ENCODE results near the gene FAM111A.

Gene FAM111A

GRCh38 chr11:59173964-59174663 lies 31.5 kb downstream of the FAM111A start:
- H3K4me1 ChIP-seq (ENCODE audit: low read length), result no peaks in the 10 kb centered on the region
- no peaks in the 10 kb centered on the region for H4K20me1 ChIP-seq (ENCODE audit: insufficient read depth, low read length)
- no peak overlapping the region for H3K27ac ChIP-seq (ENCODE audit: low read length)
- H3K9me2 ChIP-seq (replicated peaks; ENCODE audit: insufficient read depth, low read length), result no peaks in the 10 kb centered on the region
- H3K4me2 ChIP-seq (ENCODE audit: low read depth, low read length), result no peak overlapping the region
- H3K36me3 ChIP-seq (replicated peaks; ENCODE audit: insufficient read depth, low read length), result no peaks in the 10 kb centered on the region
- no peak overlapping the region for H3K4me3 ChIP-seq (ENCODE audit: low read length)
- H3K9ac ChIP-seq (ENCODE audit: low read length), result no peak overlapping the region
- peaks cover 9% of the 10 kb centered on the region for H3K27me3 ChIP-seq (replicated peaks; ENCODE audit: insufficient read depth, low read length)
- H2AFZ ChIP-seq (ENCODE audit: low read length), result no peak overlapping the region
- no peaks in the 10 kb centered on the region for H3K9me3 ChIP-seq (replicated peaks; ENCODE audit: insufficient read depth, low read length)
- no peaks in the 10 kb centered on the region for H3F3A ChIP-seq (ENCODE audit: insufficient read depth, low read length)
- TF ChIP-seq EZH2phosphoT487 (IDR thresholded peaks at IDR 0.05; ENCODE audit: low read length) (no peak), EZH2 (optimal IDR thresholded peaks at IDR 0.05; ENCODE audit: low read depth, low read length) (no peak), CTCF (IDR thresholded peaks at IDR 0.05; ENCODE audit: low read length) (no peak)
- H3K79me2 ChIP-seq (ENCODE audit: low read length), result no peaks in the 10 kb centered on the region
- no peak for DNase-seq

- Histone ChIP-seq H3K27me3 (replicated peaks; ENCODE audit: insufficient read depth, low read length) (peaks cover 9% of the 10 kb centered on the region), H2AFZ (ENCODE audit: low read length) (no peak overlapping the region), H3K9me2 (replicated peaks; ENCODE audit: insufficient read depth, low read length) (no peaks in the 10 kb centered on the region), H3K9ac (ENCODE audit: low read length) (no peak overlapping the region), H3K27ac (ENCODE audit: low read length) (no peak overlapping the region), H3K4me3 (ENCODE audit: low read length) (no peak overlapping the region), H3K79me2 (ENCODE audit: low read length) (no peaks in the 10 kb centered on the region), H3K36me3 (replicated peaks; ENCODE audit: insufficient read depth, low read length) (no peaks in the 10 kb centered on the region), H3K4me1 (ENCODE audit: low read length) (no peaks in the 10 kb centered on the region), H4K20me1 (ENCODE audit: insufficient read depth, low read length) (no peaks in the 10 kb centered on the region), H3F3A (ENCODE audit: insufficient read depth, low read length) (no peaks in the 10 kb centered on the region), H3K4me2 (ENCODE audit: low read depth, low read length) (no peak overlapping the region), H3K9me3 (replicated peaks; ENCODE audit: insufficient read depth, low read length) (no peaks in the 10 kb centered on the region)
- DNase-seq, result no peak
- TF ChIP-seq EZH2phosphoT487 (IDR thresholded peaks at IDR 0.05; ENCODE audit: low read length), result no peak
- no peak for TF ChIP-seq CTCF (IDR thresholded peaks at IDR 0.05; ENCODE audit: low read length)
- TF ChIP-seq EZH2 (optimal IDR thresholded peaks at IDR 0.05; ENCODE audit: low read depth, low read length), result no peak
Observed at GRCh38 chr11:59174664-59175033, 32.0 kb downstream of the FAM111A start.

GRCh38 chr11:59175091-59175501 lies 32.4 kb downstream of the FAM111A start:
- Histone ChIP-seq H2AFZ (ENCODE audit: low read length) (no peak overlapping the region), H3K4me2 (ENCODE audit: low read depth, low read length) (no peak overlapping the region), H3K4me1 (ENCODE audit: low read length) (no peaks in the 10 kb centered on the region), H3K9me2 (replicated peaks; ENCODE audit: insufficient read depth, low read length) (no peaks in the 10 kb centered on the region), H3K36me3 (replicated peaks; ENCODE audit: insufficient read depth, low read length) (no peaks in the 10 kb centered on the region), H3K27me3 (replicated peaks; ENCODE audit: insufficient read depth, low read length) (peaks cover 9% of the 10 kb centered on the region), H3K27ac (ENCODE audit: low read length) (no peak overlapping the region), H3K9me3 (replicated peaks; ENCODE audit: insufficient read depth, low read length) (no peaks in the 10 kb centered on the region), H3K79me2 (ENCODE audit: low read length) (no peaks in the 10 kb centered on the region), H3K4me3 (ENCODE audit: low read length) (no peak overlapping the region), H3F3A (ENCODE audit: insufficient read depth, low read length) (no peaks in the 10 kb centered on the region), H3K9ac (ENCODE audit: low read length) (no peak overlapping the region), H4K20me1 (ENCODE audit: insufficient read depth, low read length) (no peaks in the 10 kb centered on the region)
- TF ChIP-seq EZH2phosphoT487 (IDR thresholded peaks at IDR 0.05; ENCODE audit: low read length) (no peak), CTCF (IDR thresholded peaks at IDR 0.05; ENCODE audit: low read length) (no peak), EZH2 (optimal IDR thresholded peaks at IDR 0.05; ENCODE audit: low read depth, low read length) (no peak)
- DNase-seq, result no peak
